ENCODE results near the gene LRPPRC.

DNA sequence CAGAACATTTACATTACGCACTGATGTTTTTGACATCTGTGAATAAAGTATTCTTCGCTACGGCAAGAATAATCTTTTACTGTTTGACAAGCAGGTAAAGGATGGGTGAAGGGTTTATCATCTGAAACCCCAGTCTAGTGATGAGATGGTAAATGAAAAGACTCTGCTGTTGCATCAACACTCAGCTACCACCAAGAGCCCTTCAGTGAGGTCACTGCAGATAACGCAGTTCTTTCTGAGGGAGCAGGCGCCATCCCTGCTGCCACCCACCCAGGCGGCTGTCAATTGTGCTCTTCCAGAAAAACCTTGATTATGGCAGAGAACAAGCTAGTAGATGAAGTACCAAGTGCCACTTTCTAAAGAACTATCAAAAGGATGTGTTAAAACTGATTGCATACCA is 98.3 kb downstream of the LRPPRC start:
- TF ChIP-seq, protein P1, sequence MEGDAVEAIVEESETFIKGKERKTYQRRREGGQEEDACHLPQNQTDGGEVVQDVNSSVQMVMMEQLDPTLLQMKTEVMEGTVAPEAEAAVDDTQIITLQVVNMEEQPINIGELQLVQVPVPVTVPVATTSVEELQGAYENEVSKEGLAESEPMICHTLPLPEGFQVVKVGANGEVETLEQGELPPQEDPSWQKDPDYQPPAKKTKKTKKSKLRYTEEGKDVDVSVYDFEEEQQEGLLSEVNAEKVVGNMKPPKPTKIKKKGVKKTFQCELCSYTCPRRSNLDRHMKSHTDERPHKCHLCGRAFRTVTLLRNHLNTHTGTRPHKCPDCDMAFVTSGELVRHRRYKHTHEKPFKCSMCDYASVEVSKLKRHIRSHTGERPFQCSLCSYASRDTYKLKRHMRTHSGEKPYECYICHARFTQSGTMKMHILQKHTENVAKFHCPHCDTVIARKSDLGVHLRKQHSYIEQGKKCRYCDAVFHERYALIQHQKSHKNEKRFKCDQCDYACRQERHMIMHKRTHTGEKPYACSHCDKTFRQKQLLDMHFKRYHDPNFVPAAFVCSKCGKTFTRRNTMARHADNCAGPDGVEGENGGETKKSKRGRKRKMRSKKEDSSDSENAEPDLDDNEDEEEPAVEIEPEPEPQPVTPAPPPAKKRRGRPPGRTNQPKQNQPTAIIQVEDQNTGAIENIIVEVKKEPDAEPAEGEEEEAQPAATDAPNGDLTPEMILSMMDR (conservative IDR thresholded peaks at IDR 0.05; ENCODE audit: low read depth in 2 of 2) = no peak
- TF ChIP-seq POLR2AphosphoS5 (IDR thresholded peaks at IDR 0.05; ENCODE audit: low read depth) (no peak), EZH2phosphoT487 (IDR thresholded peaks at IDR 0.05; ENCODE audit: unreplicated experiment) (no peak), EZH2 (IDR thresholded peaks at IDR 0.05; ENCODE audit: low read depth, unreplicated experiment) (no peak), JUNB (IDR thresholded peaks at IDR 0.05; ENCODE audit: unreplicated experiment) (no peak), NANOG (IDR thresholded peaks at IDR 0.05; ENCODE audit: borderline replicate concordance) (no peak), ZNF114 (CRISPR knock-in tag; IDR thresholded peaks at IDR 0.05) (no peak), STAT1 (IDR thresholded peaks at IDR 0.05; ENCODE audit: unreplicated experiment) (no peak), CREB1 (CRISPR knock-in tag; IDR thresholded peaks at IDR 0.05; ENCODE audit: low read depth) (no peak)
- TF ChIP-seq, protein P2, sequence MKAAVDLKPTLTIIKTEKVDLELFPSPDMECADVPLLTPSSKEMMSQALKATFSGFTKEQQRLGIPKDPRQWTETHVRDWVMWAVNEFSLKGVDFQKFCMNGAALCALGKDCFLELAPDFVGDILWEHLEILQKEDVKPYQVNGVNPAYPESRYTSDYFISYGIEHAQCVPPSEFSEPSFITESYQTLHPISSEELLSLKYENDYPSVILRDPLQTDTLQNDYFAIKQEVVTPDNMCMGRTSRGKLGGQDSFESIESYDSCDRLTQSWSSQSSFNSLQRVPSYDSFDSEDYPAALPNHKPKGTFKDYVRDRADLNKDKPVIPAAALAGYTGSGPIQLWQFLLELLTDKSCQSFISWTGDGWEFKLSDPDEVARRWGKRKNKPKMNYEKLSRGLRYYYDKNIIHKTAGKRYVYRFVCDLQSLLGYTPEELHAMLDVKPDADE (IDR thresholded peaks at IDR 0.05) = no peak
- TF ChIP-seq, protein P3, sequence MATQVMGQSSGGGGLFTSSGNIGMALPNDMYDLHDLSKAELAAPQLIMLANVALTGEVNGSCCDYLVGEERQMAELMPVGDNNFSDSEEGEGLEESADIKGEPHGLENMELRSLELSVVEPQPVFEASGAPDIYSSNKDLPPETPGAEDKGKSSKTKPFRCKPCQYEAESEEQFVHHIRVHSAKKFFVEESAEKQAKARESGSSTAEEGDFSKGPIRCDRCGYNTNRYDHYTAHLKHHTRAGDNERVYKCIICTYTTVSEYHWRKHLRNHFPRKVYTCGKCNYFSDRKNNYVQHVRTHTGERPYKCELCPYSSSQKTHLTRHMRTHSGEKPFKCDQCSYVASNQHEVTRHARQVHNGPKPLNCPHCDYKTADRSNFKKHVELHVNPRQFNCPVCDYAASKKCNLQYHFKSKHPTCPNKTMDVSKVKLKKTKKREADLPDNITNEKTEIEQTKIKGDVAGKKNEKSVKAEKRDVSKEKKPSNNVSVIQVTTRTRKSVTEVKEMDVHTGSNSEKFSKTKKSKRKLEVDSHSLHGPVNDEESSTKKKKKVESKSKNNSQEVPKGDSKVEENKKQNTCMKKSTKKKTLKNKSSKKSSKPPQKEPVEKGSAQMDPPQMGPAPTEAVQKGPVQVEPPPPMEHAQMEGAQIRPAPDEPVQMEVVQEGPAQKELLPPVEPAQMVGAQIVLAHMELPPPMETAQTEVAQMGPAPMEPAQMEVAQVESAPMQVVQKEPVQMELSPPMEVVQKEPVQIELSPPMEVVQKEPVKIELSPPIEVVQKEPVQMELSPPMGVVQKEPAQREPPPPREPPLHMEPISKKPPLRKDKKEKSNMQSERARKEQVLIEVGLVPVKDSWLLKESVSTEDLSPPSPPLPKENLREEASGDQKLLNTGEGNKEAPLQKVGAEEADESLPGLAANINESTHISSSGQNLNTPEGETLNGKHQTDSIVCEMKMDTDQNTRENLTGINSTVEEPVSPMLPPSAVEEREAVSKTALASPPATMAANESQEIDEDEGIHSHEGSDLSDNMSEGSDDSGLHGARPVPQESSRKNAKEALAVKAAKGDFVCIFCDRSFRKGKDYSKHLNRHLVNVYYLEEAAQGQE (IDR thresholded peaks at IDR 0.05; ENCODE audit: unreplicated experiment) = no peak
- TF ChIP-seq, protein P4, sequence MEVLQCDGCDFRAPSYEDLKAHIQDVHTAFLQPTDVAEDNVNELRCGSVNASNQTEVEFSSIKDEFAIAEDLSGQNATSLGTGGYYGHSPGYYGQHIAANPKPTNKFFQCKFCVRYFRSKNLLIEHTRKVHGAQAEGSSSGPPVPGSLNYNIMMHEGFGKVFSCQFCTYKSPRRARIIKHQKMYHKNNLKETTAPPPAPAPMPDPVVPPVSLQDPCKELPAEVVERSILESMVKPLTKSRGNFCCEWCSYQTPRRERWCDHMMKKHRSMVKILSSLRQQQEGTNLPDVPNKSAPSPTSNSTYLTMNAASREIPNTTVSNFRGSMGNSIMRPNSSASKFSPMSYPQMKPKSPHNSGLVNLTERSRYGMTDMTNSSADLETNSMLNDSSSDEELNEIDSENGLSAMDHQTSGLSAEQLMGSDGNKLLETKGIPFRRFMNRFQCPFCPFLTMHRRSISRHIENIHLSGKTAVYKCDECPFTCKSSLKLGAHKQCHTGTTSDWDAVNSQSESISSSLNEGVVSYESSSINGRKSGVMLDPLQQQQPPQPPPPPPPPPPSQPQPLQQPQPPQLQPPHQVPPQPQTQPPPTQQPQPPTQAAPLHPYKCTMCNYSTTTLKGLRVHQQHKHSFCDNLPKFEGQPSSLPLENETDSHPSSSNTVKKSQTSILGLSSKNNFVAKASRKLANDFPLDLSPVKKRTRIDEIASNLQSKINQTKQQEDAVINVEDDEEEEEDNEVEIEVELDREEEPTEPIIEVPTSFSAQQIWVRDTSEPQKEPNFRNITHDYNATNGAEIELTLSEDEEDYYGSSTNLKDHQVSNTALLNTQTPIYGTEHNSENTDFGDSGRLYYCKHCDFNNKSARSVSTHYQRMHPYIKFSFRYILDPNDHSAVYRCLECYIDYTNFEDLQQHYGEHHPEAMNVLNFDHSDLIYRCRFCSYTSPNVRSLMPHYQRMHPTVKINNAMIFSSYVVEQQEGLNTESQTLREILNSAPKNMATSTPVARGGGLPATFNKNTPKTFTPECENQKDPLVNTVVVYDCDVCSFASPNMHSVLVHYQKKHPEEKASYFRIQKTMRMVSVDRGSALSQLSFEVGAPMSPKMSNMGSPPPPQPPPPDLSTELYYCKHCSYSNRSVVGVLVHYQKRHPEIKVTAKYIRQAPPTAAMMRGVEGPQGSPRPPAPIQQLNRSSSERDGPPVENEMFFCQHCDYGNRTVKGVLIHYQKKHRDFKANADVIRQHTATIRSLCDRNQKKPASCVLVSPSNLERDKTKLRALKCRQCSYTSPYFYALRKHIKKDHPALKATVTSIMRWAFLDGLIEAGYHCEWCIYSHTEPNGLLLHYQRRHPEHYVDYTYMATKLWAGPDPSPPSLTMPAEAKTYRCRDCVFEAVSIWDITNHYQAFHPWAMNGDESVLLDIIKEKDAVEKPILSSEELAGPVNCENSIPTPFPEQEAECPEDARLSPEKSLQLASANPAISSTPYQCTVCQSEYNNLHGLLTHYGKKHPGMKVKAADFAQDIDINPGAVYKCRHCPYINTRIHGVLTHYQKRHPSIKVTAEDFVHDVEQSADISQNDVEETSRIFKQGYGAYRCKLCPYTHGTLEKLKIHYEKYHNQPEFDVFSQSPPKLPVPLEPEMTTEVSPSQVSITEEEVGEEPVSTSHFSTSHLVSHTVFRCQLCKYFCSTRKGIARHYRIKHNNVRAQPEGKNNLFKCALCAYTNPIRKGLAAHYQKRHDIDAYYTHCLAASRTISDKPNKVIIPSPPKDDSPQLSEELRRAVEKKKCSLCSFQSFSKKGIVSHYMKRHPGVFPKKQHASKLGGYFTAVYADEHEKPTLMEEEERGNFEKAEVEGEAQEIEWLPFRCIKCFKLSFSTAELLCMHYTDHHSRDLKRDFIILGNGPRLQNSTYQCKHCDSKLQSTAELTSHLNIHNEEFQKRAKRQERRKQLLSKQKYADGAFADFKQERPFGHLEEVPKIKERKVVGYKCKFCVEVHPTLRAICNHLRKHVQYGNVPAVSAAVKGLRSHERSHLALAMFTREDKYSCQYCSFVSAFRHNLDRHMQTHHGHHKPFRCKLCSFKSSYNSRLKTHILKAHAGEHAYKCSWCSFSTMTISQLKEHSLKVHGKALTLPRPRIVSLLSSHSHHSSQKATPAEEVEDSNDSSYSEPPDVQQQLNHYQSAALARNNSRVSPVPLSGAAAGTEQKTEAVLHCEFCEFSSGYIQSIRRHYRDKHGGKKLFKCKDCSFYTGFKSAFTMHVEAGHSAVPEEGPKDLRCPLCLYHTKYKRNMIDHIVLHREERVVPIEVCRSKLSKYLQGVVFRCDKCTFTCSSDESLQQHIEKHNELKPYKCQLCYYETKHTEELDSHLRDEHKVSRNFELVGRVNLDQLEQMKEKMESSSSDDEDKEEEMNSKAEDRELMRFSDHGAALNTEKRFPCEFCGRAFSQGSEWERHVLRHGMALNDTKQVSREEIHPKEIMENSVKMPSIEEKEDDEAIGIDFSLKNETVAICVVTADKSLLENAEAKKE (CRISPR knock-in tag; IDR thresholded peaks at IDR 0.05) = no peak
